Liver (tissue), 9 donors: ENCODE results near the gene GOSR2. TPM values are rescaled to one million over a fixed set of nuclear protein-coding genes. Genes with fewer than 3 reads are reported as not detected.

Experiments used
- DNase-seq: peaks from one replicate; pipeline ENCODE4 v3.0.0-alpha.2; 2017; ENCODE audit warnings: low spot score
- H3K27ac ChIP-seq, 2 donors: one replicate each; pipeline ENCODE4 v1.7.0; 2013; ENCODE audit warnings: inconsistent platforms in 2 of 2, low read length in 2 of 2, control low read depth in 1 of 2, low read depth in 1 of 2, mild to moderate bottlenecking in 1 of 2
- H3K27me3 ChIP-seq, 4 donors: one replicate each; pipeline versions ENCODE4 v1.6.1 to v1.7.0; 2013; ENCODE audit warnings: low read length in 3 of 4, inconsistent platforms in 1 of 4, mild to moderate bottlenecking in 1 of 4, moderate library complexity in 1 of 4; ENCODE audit not compliant: control insufficient read depth in 4 of 4, insufficient read depth in 4 of 4
- H3K36me3 ChIP-seq, 4 donors: one replicate each; pipeline versions ENCODE4 v1.6.1 to v1.7.0; 2013; ENCODE audit warnings: low read length in 3 of 4, mild to moderate bottlenecking in 3 of 4, low read depth in 1 of 4, moderate library complexity in 1 of 4; ENCODE audit not compliant: control insufficient read depth in 4 of 4, insufficient read depth in 3 of 4
- H3K4me1 ChIP-seq, 4 donors: one replicate each; pipeline versions ENCODE4 v1.6.1 to v1.7.0; 2013; ENCODE audit warnings: low read length in 3 of 4, mild to moderate bottlenecking in 3 of 4, moderate library complexity in 1 of 4; ENCODE audit not compliant: control insufficient read depth in 4 of 4, insufficient read depth in 4 of 4
- H3K4me3 ChIP-seq, 3 donors: one replicate each; pipeline versions ENCODE4 v1.6.1 to v1.7.0; 2013; ENCODE audit warnings: low read length in 3 of 3, control low read depth in 1 of 3, low read depth in 1 of 3, mild to moderate bottlenecking in 1 of 3
- H3K9ac ChIP-seq, 2 donors: one replicate each; pipeline ENCODE4 v1.7.0; 2013; ENCODE audit warnings: low read length in 2 of 2, mild to moderate bottlenecking in 2 of 2, moderate library complexity in 2 of 2, control low read depth in 1 of 2, low read depth in 1 of 2
- H3K9me3 ChIP-seq, 4 donors: one replicate each; pipeline versions ENCODE4 v1.6.1 to v1.7.0; 2013; ENCODE audit warnings: low read length in 3 of 4; ENCODE audit not compliant: control insufficient read depth in 4 of 4
- EGR1 ChIP-seq, 2 donors: IDR thresholded peaks; 2 replicates each; pipeline ENCODE4 v1.6.1; 2016 to 2018; ENCODE audit warnings: antibody characterized with exemption in 2 of 2, low read depth in 2 of 2
- FOXA1 ChIP-seq: IDR thresholded peaks from 2 replicates; pipeline ENCODE4 v1.6.1; 2016; ENCODE audit warnings: antibody characterized with exemption
- FOXA2 ChIP-seq: IDR thresholded peaks from 2 replicates; pipeline ENCODE4 v1.6.1; 2016; ENCODE audit warnings: antibody characterized with exemption
- GABPA ChIP-seq, 2 donors: IDR thresholded peaks in 1 of 2; conservative IDR thresholded peaks in 1 of 2; 2 replicates each; pipeline ENCODE4 v1.6.1; 2016; ENCODE audit warnings: antibody characterized with exemption in 2 of 2, mild to moderate bottlenecking in 1 of 2, moderate library complexity in 1 of 2
- HNF4A ChIP-seq, 2 donors: conservative IDR thresholded peaks; 2 replicates each; pipeline ENCODE4 v1.6.1; 2016; ENCODE audit warnings: antibody characterized with exemption in 2 of 2, mild to moderate bottlenecking in 2 of 2
- HNF4G ChIP-seq: IDR thresholded peaks from 2 replicates; pipeline ENCODE4 v1.6.1; 2016; ENCODE audit warnings: antibody characterized with exemption
- JUND ChIP-seq, 2 donors: IDR thresholded peaks; 2 replicates each; pipeline ENCODE4 v1.6.1; 2016; ENCODE audit warnings: antibody characterized with exemption in 2 of 2
- NR2F2 ChIP-seq: IDR thresholded peaks from 2 replicates; pipeline ENCODE4 v1.6.1; 2016; ENCODE audit warnings: antibody characterized with exemption
- RAD21 ChIP-seq, 2 donors: IDR thresholded peaks; 2 replicates each; pipeline ENCODE4 v1.6.1; 2016; ENCODE audit warnings: antibody characterized with exemption in 2 of 2, mild to moderate bottlenecking in 2 of 2
- REST ChIP-seq: IDR thresholded peaks from 2 replicates; pipeline ENCODE4 v1.6.1; 2016; ENCODE audit warnings: antibody characterized with exemption, mild to moderate bottlenecking
- RXRA ChIP-seq, 2 donors: IDR thresholded peaks; 2 replicates each; pipeline ENCODE4 v1.6.1; 2017 to 2018; ENCODE audit warnings: antibody characterized with exemption in 2 of 2, mild to moderate bottlenecking in 1 of 2
- SP1 ChIP-seq: IDR thresholded peaks from 2 replicates; pipeline ENCODE4 v1.6.1; 2018; ENCODE audit warnings: antibody characterized with exemption, mild to moderate bottlenecking
- TAF1 ChIP-seq: conservative IDR thresholded peaks from 2 replicates; pipeline ENCODE4 v1.6.1; 2016; ENCODE audit warnings: antibody characterized with exemption, mild to moderate bottlenecking
- YY1 ChIP-seq: IDR thresholded peaks from 2 replicates; pipeline ENCODE4 v1.6.1; 2016; ENCODE audit warnings: antibody characterized with exemption, mild to moderate bottlenecking
- WGBS: extraction: QIAGEN DNeasy Blood & Tissue Kit; methylation state at CpG from one replicate; pipeline ENCODE4 v1.1.7; 2013; 5-methylcytosine and 5-hydroxymethylcytosine counted together
- polyA plus RNA-seq, 2 donors: library from polyadenylated mRNA; stranded (reverse) in 1 of 2; unstranded in 1 of 2; fragments of 200-250 nt in 1 of 2; fragments of >200 nt in 1 of 2; fragmentation: Nextera tagmentation in 1 of 2; extraction: Ambion mirVana in 1 of 2; gene quantifications; one replicate each; pipeline versions ENCODE4 v1.2.1 to v1.2.3, GENCODE V29; 2013 to 2015
- total RNA-seq, 2 donors: library from RNA; depleted of rRNA; stranded (reverse); fragments of >200 nt; gene quantifications; one replicate each; pipeline ENCODE4 v1.2.3, GENCODE V29; 2014
- TF ChIP-seq, protein P1 (sequence below): fragments of 150-350 bp; IDR thresholded peaks from 2 replicates; pipeline ENCODE4 v1.5.1; 2017; ENCODE audit warnings: improper control_type of control experiment, low read depth, low read length; ENCODE audit not compliant: missing input control
- TF ChIP-seq, protein P2 (sequence below): IDR thresholded peaks from 2 replicates; pipeline ENCODE4 v1.6.1; 2016; ENCODE audit warnings: antibody characterized with exemption
- TF ChIP-seq, protein P3 (sequence below): IDR thresholded peaks from 2 replicates; pipeline ENCODE4 v1.6.1; 2016; ENCODE audit warnings: antibody characterized with exemption
- donor health status: healthy.
- donor health status: healthy.
- donor health status: healthy.
- donor health status: healthy.
- donor health status: healthy.

Gene GOSR2
- total and polyA plus RNA-seq, 4 donors = 19.9 to 43.8 (median 21.0) TPM

GRCh38 chr17:46876926-46877325 lies 46.0 kb upstream of the GOSR2 start:
- peaks cover 0 to 6% (median 3%) of the 10 kb centered on the region in 4 donors for H3K4me1 ChIP-seq
- H3K4me3 ChIP-seq = no peak overlapping the region
- no peaks in the 10 kb centered on the region for H3K36me3 ChIP-seq
- H3K9ac ChIP-seq = no peak overlapping the region
- H3K27me3 ChIP-seq = no peaks in the 10 kb centered on the region
- no peak for DNase-seq
- TF ChIP-seq RXRA (IDR thresholded peaks at IDR 0.05) = no peak
- no peak for TF ChIP-seq HNF4G
- TF ChIP-seq YY1 = no peak
- no peak for TF ChIP-seq GABPA (IDR thresholded peaks at IDR 0.05 in 1 of 2, conservative IDR thresholded peaks at IDR 0.05 in 1 of 2)
- no peak for TF ChIP-seq NR2F2
- TF ChIP-seq, protein P1, sequence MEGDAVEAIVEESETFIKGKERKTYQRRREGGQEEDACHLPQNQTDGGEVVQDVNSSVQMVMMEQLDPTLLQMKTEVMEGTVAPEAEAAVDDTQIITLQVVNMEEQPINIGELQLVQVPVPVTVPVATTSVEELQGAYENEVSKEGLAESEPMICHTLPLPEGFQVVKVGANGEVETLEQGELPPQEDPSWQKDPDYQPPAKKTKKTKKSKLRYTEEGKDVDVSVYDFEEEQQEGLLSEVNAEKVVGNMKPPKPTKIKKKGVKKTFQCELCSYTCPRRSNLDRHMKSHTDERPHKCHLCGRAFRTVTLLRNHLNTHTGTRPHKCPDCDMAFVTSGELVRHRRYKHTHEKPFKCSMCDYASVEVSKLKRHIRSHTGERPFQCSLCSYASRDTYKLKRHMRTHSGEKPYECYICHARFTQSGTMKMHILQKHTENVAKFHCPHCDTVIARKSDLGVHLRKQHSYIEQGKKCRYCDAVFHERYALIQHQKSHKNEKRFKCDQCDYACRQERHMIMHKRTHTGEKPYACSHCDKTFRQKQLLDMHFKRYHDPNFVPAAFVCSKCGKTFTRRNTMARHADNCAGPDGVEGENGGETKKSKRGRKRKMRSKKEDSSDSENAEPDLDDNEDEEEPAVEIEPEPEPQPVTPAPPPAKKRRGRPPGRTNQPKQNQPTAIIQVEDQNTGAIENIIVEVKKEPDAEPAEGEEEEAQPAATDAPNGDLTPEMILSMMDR = no peak
- TF ChIP-seq HNF4A (conservative IDR thresholded peaks at IDR 0.05) = no peak
- TF ChIP-seq TAF1 = no peak
- TF ChIP-seq RAD21 (IDR thresholded peaks at IDR 0.05) = no peak
- TF ChIP-seq FOXA1 = no peak
- TF ChIP-seq, protein P2, sequence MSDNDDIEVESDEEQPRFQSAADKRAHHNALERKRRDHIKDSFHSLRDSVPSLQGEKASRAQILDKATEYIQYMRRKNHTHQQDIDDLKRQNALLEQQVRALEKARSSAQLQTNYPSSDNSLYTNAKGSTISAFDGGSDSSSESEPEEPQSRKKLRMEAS = no peak
- no peak for TF ChIP-seq SP1
- TF ChIP-seq, protein P3, sequence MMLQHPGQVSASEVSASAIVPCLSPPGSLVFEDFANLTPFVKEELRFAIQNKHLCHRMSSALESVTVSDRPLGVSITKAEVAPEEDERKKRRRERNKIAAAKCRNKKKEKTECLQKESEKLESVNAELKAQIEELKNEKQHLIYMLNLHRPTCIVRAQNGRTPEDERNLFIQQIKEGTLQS = no peak
- TF ChIP-seq FOXA2 = no peak
- no peak for TF ChIP-seq JUND (IDR thresholded peaks at IDR 0.05)
- no peak for TF ChIP-seq EGR1 (IDR thresholded peaks at IDR 0.05; ENCODE audit: low read depth in 2 of 2)
- no peak for TF ChIP-seq REST
- no peak overlapping the region for H3K27ac ChIP-seq
- no peaks in the 10 kb centered on the region for H3K9me3 ChIP-seq
- 76% methylated on average over 4 of the region's 4 CpGs for WGBS

DNA sequence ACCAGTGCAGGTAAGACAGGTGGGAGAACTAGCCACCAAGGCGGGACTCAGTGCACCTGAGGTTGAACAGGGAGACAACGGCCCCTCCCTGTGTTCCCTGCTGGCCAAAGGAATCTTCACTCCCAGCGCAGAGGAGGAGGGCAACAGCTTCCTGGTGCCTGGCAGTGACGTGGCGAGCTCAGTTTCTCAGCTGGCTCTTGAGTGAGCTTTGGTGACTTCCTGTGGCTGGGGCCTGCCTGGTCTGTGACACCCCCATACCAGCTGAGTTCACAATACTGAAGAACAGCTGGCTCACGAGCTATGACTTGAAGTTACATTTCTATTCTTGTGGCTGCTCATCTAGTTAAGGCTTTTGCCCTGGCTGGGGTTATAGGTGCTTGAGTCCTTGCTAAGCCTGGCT lies 45.5 kb upstream of the GOSR2 start:
- H3K9me3 ChIP-seq = no peaks in the 10 kb centered on the region
- TF ChIP-seq RXRA (IDR thresholded peaks at IDR 0.05) (no peak), RAD21 (IDR thresholded peaks at IDR 0.05) (no peak), HNF4A (conservative IDR thresholded peaks at IDR 0.05) (no peak), NR2F2 (no peak), JUND (IDR thresholded peaks at IDR 0.05) (no peak), FOXA1 (no peak), FOXA2 (no peak), GABPA (IDR thresholded peaks at IDR 0.05 in 1 of 2, conservative IDR thresholded peaks at IDR 0.05 in 1 of 2) (no peak), TAF1 (no peak), YY1 (no peak), SP1 (no peak)
- TF ChIP-seq, protein P2 = no peak
- TF ChIP-seq, protein P1 = no peak
- TF ChIP-seq, protein P3 = no peak
- no peak overlapping the region for H3K9ac ChIP-seq
- H3K27me3 ChIP-seq = no peaks in the 10 kb centered on the region
- peaks cover 0 to 6% (median 3%) of the 10 kb centered on the region in 4 donors for H3K4me1 ChIP-seq
- no peak overlapping the region for H3K4me3 ChIP-seq
- no peak overlapping the region for H3K27ac ChIP-seq
- H3K36me3 ChIP-seq = no peaks in the 10 kb centered on the region
- 81% methylated on average over 6 of the region's 6 CpGs for WGBS
- no peak for DNase-seq
